ENCODE results near the gene DISP2. TPM values are rescaled to one million over a fixed set of nuclear protein-coding genes. Genes with fewer than 3 reads are reported as not detected.

The DISP2 gene
- total RNA-seq, 1 donor from 2014 or later: 3.2 TPM

- Histone ChIP-seq H3K4me3 (ENCODE audit: low read depth, low read length) (no peak overlapping the region), H3K27me3 (ENCODE audit: control insufficient read depth, insufficient read depth, low read length) (peaks cover 23% of the 10 kb centered on the region), H3K36me3 (ENCODE audit: control insufficient read depth, insufficient read depth, low read length) (no peaks in the 10 kb centered on the region)
- DNase-seq (ENCODE audit: low read depth): no peak
- TF ChIP-seq, protein P1, sequence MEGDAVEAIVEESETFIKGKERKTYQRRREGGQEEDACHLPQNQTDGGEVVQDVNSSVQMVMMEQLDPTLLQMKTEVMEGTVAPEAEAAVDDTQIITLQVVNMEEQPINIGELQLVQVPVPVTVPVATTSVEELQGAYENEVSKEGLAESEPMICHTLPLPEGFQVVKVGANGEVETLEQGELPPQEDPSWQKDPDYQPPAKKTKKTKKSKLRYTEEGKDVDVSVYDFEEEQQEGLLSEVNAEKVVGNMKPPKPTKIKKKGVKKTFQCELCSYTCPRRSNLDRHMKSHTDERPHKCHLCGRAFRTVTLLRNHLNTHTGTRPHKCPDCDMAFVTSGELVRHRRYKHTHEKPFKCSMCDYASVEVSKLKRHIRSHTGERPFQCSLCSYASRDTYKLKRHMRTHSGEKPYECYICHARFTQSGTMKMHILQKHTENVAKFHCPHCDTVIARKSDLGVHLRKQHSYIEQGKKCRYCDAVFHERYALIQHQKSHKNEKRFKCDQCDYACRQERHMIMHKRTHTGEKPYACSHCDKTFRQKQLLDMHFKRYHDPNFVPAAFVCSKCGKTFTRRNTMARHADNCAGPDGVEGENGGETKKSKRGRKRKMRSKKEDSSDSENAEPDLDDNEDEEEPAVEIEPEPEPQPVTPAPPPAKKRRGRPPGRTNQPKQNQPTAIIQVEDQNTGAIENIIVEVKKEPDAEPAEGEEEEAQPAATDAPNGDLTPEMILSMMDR (IDR thresholded peaks at IDR 0.05; ENCODE audit: insufficient read depth, low read length, poor library complexity, severe bottlenecking): no peak
Measured at GRCh38 chr15:40312370-40313158, 45.5 kb upstream of the DISP2 start.

GRCh38 chr15:40313531-40314398, 44.3 kb upstream of the DISP2 start:
- TF ChIP-seq, protein P1 (IDR thresholded peaks at IDR 0.05; ENCODE audit: insufficient read depth, low read length, poor library complexity, severe bottlenecking): no peak
- Histone ChIP-seq H3K27me3 (ENCODE audit: control insufficient read depth, insufficient read depth, low read length) (peaks cover 23% of the 10 kb centered on the region), H3K36me3 (ENCODE audit: control insufficient read depth, insufficient read depth, low read length) (no peaks in the 10 kb centered on the region), H3K4me3 (ENCODE audit: low read depth, low read length) (no peak overlapping the region)
- no peak for DNase-seq (ENCODE audit: low read depth)

DNA sequence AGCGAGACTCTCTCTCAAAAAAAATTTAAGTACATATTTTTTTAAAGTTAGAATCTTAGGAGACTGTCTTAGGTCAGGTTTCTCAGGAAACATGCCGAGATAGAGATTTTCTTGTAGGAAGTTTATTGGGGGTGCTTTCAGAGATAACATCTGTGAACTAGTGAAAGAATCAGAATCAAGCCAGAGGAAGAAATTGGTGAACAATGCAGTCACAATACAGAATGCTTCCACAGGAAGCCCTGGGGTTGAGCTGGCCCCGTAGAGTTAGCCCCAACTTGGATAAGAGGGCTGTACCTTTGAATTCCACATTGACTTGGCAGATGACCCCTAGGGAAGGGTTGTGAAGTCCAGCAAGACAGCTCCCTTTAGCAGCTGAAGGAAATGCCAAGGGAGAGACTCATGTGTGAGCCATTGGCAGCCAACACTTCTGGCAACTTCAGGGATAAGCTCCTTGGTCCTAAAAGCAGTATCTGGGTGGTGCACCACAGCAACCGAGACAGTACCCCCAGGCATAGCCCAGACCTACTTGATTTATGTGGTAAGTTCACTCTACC, 43.2 kb upstream of the DISP2 start:
- DNase-seq (ENCODE audit: low read depth): no peak
- Histone ChIP-seq H3K4me3 (ENCODE audit: low read depth, low read length) (no peak overlapping the region), H3K36me3 (ENCODE audit: control insufficient read depth, insufficient read depth, low read length) (no peaks in the 10 kb centered on the region), H3K27me3 (ENCODE audit: control insufficient read depth, insufficient read depth, low read length) (peaks cover 23% of the 10 kb centered on the region)
- TF ChIP-seq, protein P1 (IDR thresholded peaks at IDR 0.05; ENCODE audit: insufficient read depth, low read length, poor library complexity, severe bottlenecking): no peak

GRCh38 chr15:40316931-40317330, 41.1 kb upstream of the DISP2 start:
- Histone ChIP-seq H3K36me3 (ENCODE audit: control insufficient read depth, insufficient read depth, low read length) (no peaks in the 10 kb centered on the region), H3K27me3 (ENCODE audit: control insufficient read depth, insufficient read depth, low read length) (peaks cover 13% of the 10 kb centered on the region), H3K4me3 (ENCODE audit: low read depth, low read length) (no peak overlapping the region)
- DNase-seq (ENCODE audit: low read depth): no peak
- TF ChIP-seq, protein P1 (IDR thresholded peaks at IDR 0.05; ENCODE audit: insufficient read depth, low read length, poor library complexity, severe bottlenecking): no peak

DNA sequence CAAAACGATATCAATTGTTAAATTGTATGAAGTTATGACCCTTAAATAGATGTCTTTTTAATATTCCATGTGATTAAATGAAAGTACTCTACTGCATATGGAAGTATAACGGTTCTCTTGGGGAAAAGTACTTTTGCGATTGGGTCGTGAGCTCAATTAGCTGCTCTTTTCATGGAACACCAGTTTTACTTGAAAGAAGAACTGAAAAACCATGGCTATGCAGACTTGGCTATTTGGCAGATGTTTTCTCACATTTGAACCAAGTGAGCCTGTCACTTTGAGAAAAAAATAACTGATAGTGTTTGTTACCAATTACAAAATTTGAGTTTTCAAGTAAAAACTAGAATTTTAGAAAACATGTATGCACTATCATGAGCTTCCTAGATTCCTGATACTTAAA, 40.4 kb upstream of the DISP2 start:
- TF ChIP-seq, protein P1 (IDR thresholded peaks at IDR 0.05; ENCODE audit: insufficient read depth, low read length, poor library complexity, severe bottlenecking): no peak
- Histone ChIP-seq H3K27me3 (ENCODE audit: control insufficient read depth, insufficient read depth, low read length) (peaks cover 9% of the 10 kb centered on the region), H3K36me3 (ENCODE audit: control insufficient read depth, insufficient read depth, low read length) (no peaks in the 10 kb centered on the region), H3K4me3 (ENCODE audit: low read depth, low read length) (no peak overlapping the region)
- no peak for DNase-seq (ENCODE audit: low read depth)

Measured in kidney epithelial cell (primary cell).